Sigmoid colon (tissue), 7 donors: ENCODE measurements around the gene RBPMS2. TPM values are rescaled to one million over a fixed set of nuclear protein-coding genes. Genes with fewer than 3 reads are reported as not detected.

ENCODE experiments used
- DNase-seq: peaks from one replicate; pipeline ENCODE4 v3.0.0-alpha.2; 2019
- H3K27ac ChIP-seq, 4 donors: fragments of 200-600 bp; sonication (generic); one replicate each; pipeline ENCODE4 v1.5.1; 2016 to 2019; ENCODE audit warnings: mild to moderate bottlenecking in 1 of 4
- H3K27me3 ChIP-seq, 3 donors: fragments of 200-600 bp; sonication (generic); one replicate each; pipeline ENCODE4 v1.5.1; 2019; ENCODE audit warnings: mild to moderate bottlenecking in 1 of 3
- H3K36me3 ChIP-seq, 4 donors: fragments of 200-600 bp; sonication (generic); one replicate each; pipeline ENCODE4 v1.5.1; 2016 to 2019
- H3K4me1 ChIP-seq, 4 donors: fragments of 200-600 bp; sonication (generic); one replicate each; pipeline ENCODE4 v1.5.1; 2017 to 2019
- H3K4me3 ChIP-seq, 4 donors: fragments of 200-600 bp; sonication (generic); one replicate each; pipeline ENCODE4 v1.5.1; 2017 to 2019; ENCODE audit warnings: mild to moderate bottlenecking in 2 of 4, moderate library complexity in 1 of 4
- H3K9me3 ChIP-seq, 4 donors: fragments of 200-600 bp in 3 of 4; sonication (generic) in 3 of 4; one replicate each; pipeline versions ENCODE4 v1.5.1 to v1.6.1; 2013 to 2019
- EP300 ChIP-seq, 4 donors: sonication (generic); formaldehyde crosslinking; IDR thresholded peaks; one replicate each; pipeline ENCODE4 v1.6.1; 2017; ENCODE audit warnings: antibody characterized with exemption in 4 of 4
- POLR2A ChIP-seq, 2 donors: fragments of 450-650 bp; IDR thresholded peaks; one replicate each; pipeline ENCODE4 v1.6.1; 2016; ENCODE audit warnings: antibody characterized with exemption in 2 of 2, mild to moderate bottlenecking in 2 of 2, moderate library complexity in 2 of 2
- POLR2AphosphoS5 ChIP-seq, 4 donors: sonication (generic); formaldehyde crosslinking; IDR thresholded peaks; one replicate each; pipeline ENCODE4 v1.6.1; 2017; ENCODE audit warnings: antibody characterized with exemption in 4 of 4
- WGBS, 2 donors: extraction: QIAGEN DNeasy Blood & Tissue Kit; methylation state at CpG; one replicate each; pipeline ENCODE4 v1.1.7; 2013; 5-methylcytosine and 5-hydroxymethylcytosine counted together
- intact Hi-C: fragments of 100-400 bp; cut with DNase I; formaldehyde crosslinking; loops from one replicate; pipeline ENCODE4 v1.15.1; 2023
- polyA plus RNA-seq, 3 donors: library from polyadenylated mRNA; stranded (reverse); fragments of 200-250 nt; gene quantifications; one replicate each; pipeline ENCODE4 v1.2.3, GENCODE V29; 2013
- total RNA-seq, 4 donors: library from RNA; depleted of rRNA; stranded (reverse); fragments of >200 nt; gene quantifications; one replicate each; pipeline ENCODE4 v1.1.0, GENCODE V29; 2016
- TF ChIP-seq, protein P1 (sequence below), 4 experiments: fragments of 450-650 bp in 3 of 4; fragments of 200-600 bp in 1 of 4; IDR thresholded peaks; one replicate each; pipeline ENCODE4 v1.5.1; 2016 to 2019; ENCODE audit warnings: antibody characterized with exemption in 4 of 4, mild to moderate bottlenecking in 3 of 4, moderate library complexity in 2 of 4
- donor health status: healthy with polysubstance abuse.
- donor health status: Bipolar disorder and iron deficiency.
- donor health status: healthy.

The RBPMS2 gene
- total and polyA plus RNA-seq, 7 donors: 0.69 to 58.2 (median 22.1) TPM

DNA sequence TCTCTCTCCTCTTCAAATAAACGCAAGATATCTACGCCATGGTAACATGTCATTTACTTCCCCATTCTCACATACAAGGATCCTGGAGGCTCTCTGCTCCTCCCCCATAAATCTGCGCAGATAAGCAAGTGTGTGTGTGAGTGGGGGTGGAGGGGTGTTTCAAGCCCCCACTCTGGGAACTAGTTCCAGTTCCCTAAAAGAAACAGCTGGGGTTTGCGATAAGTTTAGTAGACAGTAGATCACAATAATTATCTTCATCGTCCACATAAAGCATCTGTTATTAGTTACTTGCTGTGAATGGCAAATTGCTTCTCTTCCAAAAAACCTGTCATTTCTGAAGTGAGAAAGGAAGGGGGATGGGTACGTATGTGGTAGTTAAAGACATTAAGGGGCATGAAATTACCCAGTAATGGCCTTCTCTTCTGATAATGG is 79.8 kb downstream of the RBPMS2 start:
- H3K9me3 ChIP-seq: no peaks in the 10 kb centered on the region
- no peaks in the 10 kb centered on the region for H3K27me3 ChIP-seq
- TF ChIP-seq POLR2AphosphoS5 (IDR thresholded peaks at IDR 0.05): peak in 1 of 4 donors; percentile 7
- TF ChIP-seq POLR2A (IDR thresholded peaks at IDR 0.05): no peak
- peak overlapping the region; percentile 77 to 95 (median 88) for H3K27ac ChIP-seq
- intact Hi-C loops: loop anchor here (5.0 kb wide), 1 partner anchor 197 kb away; no protein-coding TSS in a partner anchor
- peaks cover 0 to 15% (median 2%) of the 10 kb centered on the region in 4 donors for H3K36me3 ChIP-seq
- WGBS, 2 donors: 51 to 80% methylated on average over 6 of the region's 6 CpGs
- H3K4me3 ChIP-seq: no peak overlapping the region
- peaks cover 0 to 100% (median 96%) of the 10 kb centered on the region in 4 donors for H3K4me1 ChIP-seq
- no peak for DNase-seq

DNA sequence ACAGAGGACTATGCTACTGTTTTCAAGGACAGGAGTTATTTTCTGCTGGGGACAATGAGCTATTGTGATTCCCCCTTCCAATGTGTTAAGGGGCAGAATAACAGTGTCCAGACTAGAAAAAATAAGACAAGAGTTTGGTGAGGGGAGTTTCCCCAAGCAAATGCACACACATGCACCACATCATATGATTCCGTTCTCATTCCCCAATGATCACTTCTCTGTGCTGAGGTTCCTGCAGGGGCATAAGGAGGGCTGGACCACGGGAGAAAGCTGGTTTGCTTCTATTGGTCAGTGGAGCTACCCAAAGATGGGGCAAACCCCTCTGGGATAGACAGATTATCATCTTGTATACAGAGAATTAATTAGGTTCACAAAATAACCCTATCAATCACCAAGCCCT is 80.6 kb downstream of the RBPMS2 start:
- Histone ChIP-seq H3K27ac (peak overlapping the region; percentile 77 to 95 (median 88)), H3K9me3 (no peaks in the 10 kb centered on the region), H3K36me3 (peaks cover 0 to 23% (median 5%) of the 10 kb centered on the region in 4 donors), H3K4me1 (peaks cover 0 to 100% (median 96%) of the 10 kb centered on the region in 4 donors), H3K4me3 (no peak overlapping the region), H3K27me3 (no peaks in the 10 kb centered on the region)
- intact Hi-C loops: loop anchor here (5.0 kb wide), 2 partner anchors 112 to 197 kb away; no protein-coding TSS in a partner anchor
- no peak for DNase-seq
- no peak for TF ChIP-seq POLR2AphosphoS5 (IDR thresholded peaks at IDR 0.05)
- TF ChIP-seq EP300 (IDR thresholded peaks at IDR 0.05): no peak
- no peak for TF ChIP-seq POLR2A (IDR thresholded peaks at IDR 0.05)
- TF ChIP-seq, protein P1, sequence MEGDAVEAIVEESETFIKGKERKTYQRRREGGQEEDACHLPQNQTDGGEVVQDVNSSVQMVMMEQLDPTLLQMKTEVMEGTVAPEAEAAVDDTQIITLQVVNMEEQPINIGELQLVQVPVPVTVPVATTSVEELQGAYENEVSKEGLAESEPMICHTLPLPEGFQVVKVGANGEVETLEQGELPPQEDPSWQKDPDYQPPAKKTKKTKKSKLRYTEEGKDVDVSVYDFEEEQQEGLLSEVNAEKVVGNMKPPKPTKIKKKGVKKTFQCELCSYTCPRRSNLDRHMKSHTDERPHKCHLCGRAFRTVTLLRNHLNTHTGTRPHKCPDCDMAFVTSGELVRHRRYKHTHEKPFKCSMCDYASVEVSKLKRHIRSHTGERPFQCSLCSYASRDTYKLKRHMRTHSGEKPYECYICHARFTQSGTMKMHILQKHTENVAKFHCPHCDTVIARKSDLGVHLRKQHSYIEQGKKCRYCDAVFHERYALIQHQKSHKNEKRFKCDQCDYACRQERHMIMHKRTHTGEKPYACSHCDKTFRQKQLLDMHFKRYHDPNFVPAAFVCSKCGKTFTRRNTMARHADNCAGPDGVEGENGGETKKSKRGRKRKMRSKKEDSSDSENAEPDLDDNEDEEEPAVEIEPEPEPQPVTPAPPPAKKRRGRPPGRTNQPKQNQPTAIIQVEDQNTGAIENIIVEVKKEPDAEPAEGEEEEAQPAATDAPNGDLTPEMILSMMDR (IDR thresholded peaks at IDR 0.05): no peak
- 82 to 90% methylated on average over 2 of the region's 2 CpGs for WGBS, 2 donors

DNA sequence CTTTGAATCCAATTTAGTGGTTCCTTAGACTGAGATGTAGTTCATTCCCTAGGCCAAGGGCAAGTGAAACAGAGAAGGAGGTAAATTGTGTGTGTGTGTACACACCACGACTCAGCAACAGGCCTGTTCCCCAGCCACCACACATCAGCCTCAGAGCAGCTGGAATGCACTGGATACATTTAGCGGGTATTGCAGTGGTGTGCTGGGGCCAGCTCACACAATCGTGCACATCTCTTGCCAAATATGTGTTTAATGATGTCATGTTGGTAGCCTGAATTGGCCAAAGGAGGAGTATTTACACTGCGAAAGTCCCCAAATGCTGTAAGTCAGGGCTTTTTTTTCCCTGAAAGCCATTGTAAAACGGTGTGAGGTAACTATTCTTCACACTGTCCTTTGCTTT is 82.3 kb downstream of the RBPMS2 start:
- H3K4me1 ChIP-seq: peaks cover 0 to 91% (median 87%) of the 10 kb centered on the region in 4 donors
- H3K9me3 ChIP-seq: no peaks in the 10 kb centered on the region
- H3K27me3 ChIP-seq: no peaks in the 10 kb centered on the region
- 63 to 64% methylated on average over 5 of the region's 5 CpGs for WGBS, 2 donors
- H3K4me3 ChIP-seq: no peak overlapping the region
- H3K36me3 ChIP-seq: peaks cover 7 to 39% (median 14%) of the 10 kb centered on the region in 4 donors
- intact Hi-C loops: loop anchor here (5.0 kb wide), 1 partner anchor 114 kb away; no protein-coding TSS in a partner anchor
- peak; percentile 88 for DNase-seq
- TF ChIP-seq EP300 (IDR thresholded peaks at IDR 0.05): no peak
- TF ChIP-seq, protein P1 (IDR thresholded peaks at IDR 0.05): no peak
- no peak for TF ChIP-seq POLR2A (IDR thresholded peaks at IDR 0.05)
- peak; percentile 29 to 80 (median 54) for TF ChIP-seq POLR2AphosphoS5 (IDR thresholded peaks at IDR 0.05)
- H3K27ac ChIP-seq: peak overlapping the region; percentile 77 to 95 (median 88)

DNA sequence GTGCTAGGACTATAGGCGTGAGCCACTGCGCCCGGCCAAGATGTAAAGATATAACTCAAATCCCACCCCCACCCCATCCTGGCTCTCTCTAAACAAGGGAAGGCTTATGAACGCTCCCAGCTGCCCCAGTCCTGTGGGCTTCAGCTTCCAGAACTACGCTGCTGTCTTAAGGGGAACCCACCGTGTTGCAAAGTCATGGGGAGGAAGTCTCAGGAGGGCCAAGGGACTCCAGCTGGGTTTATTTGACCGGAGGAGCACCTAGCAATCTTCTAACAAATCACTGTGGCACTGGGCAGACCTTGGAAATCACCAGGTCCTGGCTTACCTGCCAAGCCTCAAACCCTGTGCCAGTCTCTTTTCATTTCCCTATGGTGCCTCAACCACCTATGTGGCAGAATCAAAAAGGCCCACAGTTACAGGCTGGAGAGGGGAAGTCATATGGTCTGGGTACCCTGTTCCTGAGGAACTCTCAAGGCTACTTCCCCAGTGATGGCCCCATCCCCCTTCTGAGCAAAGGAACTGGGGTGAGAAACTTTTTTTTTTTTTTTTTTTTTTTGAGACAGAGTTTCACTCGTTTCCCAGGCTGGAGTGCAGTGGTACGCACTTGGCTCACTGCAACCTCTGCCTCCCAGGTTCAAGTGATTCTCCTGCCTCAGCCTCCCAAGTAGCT is 83.4 kb downstream of the RBPMS2 start:
- Histone ChIP-seq H3K4me3 (no peak overlapping the region), H3K27ac (peak overlapping the region; percentile 77 to 95 (median 88)), H3K36me3 (peaks cover 9 to 50% (median 21%) of the 10 kb centered on the region in 4 donors), H3K4me1 (peaks cover 0 to 89% (median 84%) of the 10 kb centered on the region in 4 donors), H3K9me3 (no peaks in the 10 kb centered on the region), H3K27me3 (no peaks in the 10 kb centered on the region)
- 73 to 87% methylated on average over 9 of the region's 9 CpGs for WGBS, 2 donors
- intact Hi-C loops: loop anchor here (5.0 kb wide), 1 partner anchor 115 kb away; no protein-coding TSS in a partner anchor
- no peak for DNase-seq
- TF ChIP-seq EP300 (IDR thresholded peaks at IDR 0.05) (no peak), POLR2A (IDR thresholded peaks at IDR 0.05) (no peak), POLR2AphosphoS5 (IDR thresholded peaks at IDR 0.05) (no peak)
- TF ChIP-seq, protein P1 (IDR thresholded peaks at IDR 0.05): no peak

DNA sequence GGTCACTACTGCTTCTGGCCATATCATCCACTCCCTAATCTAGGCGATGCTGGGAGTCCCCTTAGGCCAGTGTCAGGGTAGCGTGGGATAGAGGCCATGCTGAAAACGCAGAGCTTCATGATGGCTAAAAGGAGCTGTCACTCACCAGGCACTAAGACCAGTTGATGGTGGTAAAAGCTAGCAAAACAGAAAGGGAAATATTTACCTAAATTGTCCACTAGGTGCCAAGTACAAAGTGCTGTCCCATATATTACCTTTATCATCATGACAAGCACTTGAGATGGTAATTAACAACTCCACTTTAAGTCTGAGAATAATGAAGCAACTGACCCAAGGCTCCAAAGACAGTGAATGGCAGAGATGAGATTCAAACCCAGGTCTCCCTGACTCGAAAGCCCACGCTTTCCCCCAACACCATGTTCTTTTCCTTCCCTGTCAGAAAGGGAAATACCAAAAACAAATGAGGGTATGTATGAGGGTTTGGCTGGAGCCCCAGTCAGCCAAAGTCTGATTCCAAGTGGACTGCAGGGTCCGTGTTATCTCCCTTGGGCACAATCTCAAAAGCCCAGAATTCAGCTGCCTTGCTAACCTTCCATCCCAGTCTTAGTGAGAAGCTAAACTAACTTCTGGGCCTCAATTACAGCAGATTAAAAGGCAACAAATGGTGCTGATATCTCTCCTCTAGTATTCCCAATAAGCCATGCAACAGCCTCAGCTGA is 84.7 kb downstream of the RBPMS2 start:
- Histone ChIP-seq H3K27me3 (no peaks in the 10 kb centered on the region), H3K27ac (peak overlapping the region; percentile 77 to 95 (median 88)), H3K4me1 (peaks cover 0 to 84% (median 72%) of the 10 kb centered on the region in 4 donors), H3K4me3 (no peak overlapping the region), H3K9me3 (no peaks in the 10 kb centered on the region), H3K36me3 (peaks cover 11 to 58% (median 23%) of the 10 kb centered on the region in 4 donors)
- 83 to 86% methylated on average over 6 of the region's 6 CpGs for WGBS, 2 donors
- intact Hi-C loops: loop anchor here (5.0 kb wide), 1 partner anchor 117 kb away; no protein-coding TSS in a partner anchor
- no peak for DNase-seq
- TF ChIP-seq EP300 (IDR thresholded peaks at IDR 0.05) (no peak), POLR2AphosphoS5 (IDR thresholded peaks at IDR 0.05) (no peak), POLR2A (IDR thresholded peaks at IDR 0.05) (no peak)
- TF ChIP-seq, protein P1 (IDR thresholded peaks at IDR 0.05): no peak
